OCI-LY1 (cell line): ENCODE data around the gene ASTN1.

Experiments used
- H2AFZ ChIP-seq: fragments of 200-600 bp; sonication (generic), shearing (Covaris generic); 2 replicates; pipeline ENCODE4 v1.6.0; 2014; ENCODE audit warnings: antibody characterized with exemption, mild to moderate bottlenecking, low read length
- H3F3A ChIP-seq: fragments of 200-600 bp; sonication (generic), shearing (Covaris generic); 2 replicates; pipeline ENCODE4 v1.6.0; 2014; ENCODE audit warnings: mild to moderate bottlenecking, antibody characterized with exemption, low read length, moderate library complexity; ENCODE audit not compliant: insufficient read depth
- H3K27ac ChIP-seq: fragments of 200-600 bp; sonication (generic); 2 replicates; pipeline ENCODE4 v1.5.1; 2014; ENCODE audit warnings: low read length, mixed run types, mild to moderate bottlenecking, low read depth; ENCODE audit not compliant: poor library complexity, severe bottlenecking
- H3K27me3 ChIP-seq: fragments of 200-600 bp; sonication (generic); 2 replicates; pipeline ENCODE4 v1.6.0; 2014; ENCODE audit warnings: antibody characterized with exemption, mild to moderate bottlenecking, low read length, moderate library complexity; ENCODE audit not compliant: insufficient read depth
- H3K36me3 ChIP-seq: fragments of 200-600 bp; sonication (generic); 2 replicates; pipeline ENCODE4 v1.6.1; 2014; ENCODE audit warnings: mild to moderate bottlenecking, antibody characterized with exemption, low read length, moderate library complexity, mixed read lengths; ENCODE audit not compliant: insufficient read depth
- H3K4me1 ChIP-seq: fragments of 200-600 bp; sonication (generic); 2 replicates; pipeline ENCODE4 v1.5.1; 2014; ENCODE audit warnings: mild to moderate bottlenecking, low read length, moderate library complexity; ENCODE audit not compliant: insufficient read depth, severe bottlenecking
- H3K4me2 ChIP-seq: fragments of 200-600 bp; sonication (generic), shearing (Covaris generic); 2 replicates; pipeline ENCODE4 v1.6.1; 2014; ENCODE audit warnings: low read length
- H3K4me3 ChIP-seq: fragments of 200-600 bp; sonication (generic); 2 replicates; pipeline ENCODE4 v1.5.1; 2014; ENCODE audit warnings: low read length, low read depth, mild to moderate bottlenecking, mixed read lengths; ENCODE audit not compliant: poor library complexity, severe bottlenecking
- H3K79me2 ChIP-seq: fragments of 200-600 bp; shearing (Covaris generic); 2 replicates; pipeline ENCODE4 v1.6.1; 2016; ENCODE audit warnings: mixed run types, low read length, mixed read lengths; ENCODE audit not compliant: insufficient read depth
- H3K9ac ChIP-seq: fragments of 200-600 bp; sonication (generic), shearing (Covaris generic); 2 replicates; pipeline ENCODE4 v1.6.1; 2014; ENCODE audit warnings: mild to moderate bottlenecking, low read length, mixed read lengths
- H3K9me2 ChIP-seq: fragments of 200-600 bp; sonication (generic), shearing (Covaris generic); 2 replicates; pipeline ENCODE4 v1.6.1; 2014; ENCODE audit warnings: low read depth, mild to moderate bottlenecking, low read length, mixed read lengths
- H3K9me3 ChIP-seq: fragments of 200-600 bp; shearing (Covaris generic); 2 replicates; pipeline ENCODE4 v1.6.1; 2014; ENCODE audit warnings: low read length, mixed read lengths
- H4K20me1 ChIP-seq: fragments of 200-600 bp; sonication (generic), shearing (Covaris generic); 2 replicates; pipeline ENCODE4 v1.6.0; 2016; ENCODE audit warnings: mild to moderate bottlenecking, low read length; ENCODE audit not compliant: insufficient read depth
- CTCF ChIP-seq: fragments of 200-600 bp; sonication (generic), shearing (Covaris generic); IDR thresholded peaks from 2 replicates; pipeline ENCODE4 v1.5.1; 2017; ENCODE audit warnings: mild to moderate bottlenecking, antibody characterized with exemption, low read length, moderate library complexity, mixed read lengths
- EZH2 ChIP-seq: fragments of 200-600 bp; sonication (generic), shearing (Covaris generic); IDR thresholded peaks from 2 replicates; pipeline ENCODE4 v1.8.0; 2017; ENCODE audit warnings: borderline replicate concordance, mixed run types, mild to moderate bottlenecking, antibody characterized with exemption, low read length, moderate library complexity, mixed read lengths

ASTN1 gene

GRCh38 chr1:176876966-176877515, 287.5 kb downstream of the ASTN1 start:
- H3K9me2 ChIP-seq: no peaks in the 10 kb centered on the region
- H3F3A ChIP-seq: no peaks in the 10 kb centered on the region
- H3K4me1 ChIP-seq: no peaks in the 10 kb centered on the region
- no peaks in the 10 kb centered on the region for H3K9me3 ChIP-seq
- H3K79me2 ChIP-seq: no peaks in the 10 kb centered on the region
- H3K27ac ChIP-seq: no peak overlapping the region
- H3K4me3 ChIP-seq: no peak overlapping the region
- no peaks in the 10 kb centered on the region for H4K20me1 ChIP-seq
- H3K9ac ChIP-seq: no peak overlapping the region
- no peak overlapping the region for H3K4me2 ChIP-seq
- no peaks in the 10 kb centered on the region for H3K36me3 ChIP-seq
- H3K27me3 ChIP-seq: no peaks in the 10 kb centered on the region
- no peak for TF ChIP-seq EZH2
- TF ChIP-seq CTCF: no peak
- no peak overlapping the region for H2AFZ ChIP-seq

GRCh38 chr1:176869577-176869976, 294.9 kb downstream of the ASTN1 start:
- H3K9me2 ChIP-seq: no peaks in the 10 kb centered on the region
- H3K36me3 ChIP-seq: no peaks in the 10 kb centered on the region
- no peaks in the 10 kb centered on the region for H3K4me1 ChIP-seq
- TF ChIP-seq CTCF: no peak
- TF ChIP-seq EZH2: no peak
- no peaks in the 10 kb centered on the region for H3K9me3 ChIP-seq
- H4K20me1 ChIP-seq: no peaks in the 10 kb centered on the region
- no peak overlapping the region for H3K27ac ChIP-seq
- no peak overlapping the region for H3K4me2 ChIP-seq
- H3F3A ChIP-seq: no peaks in the 10 kb centered on the region
- no peak overlapping the region for H3K9ac ChIP-seq
- no peaks in the 10 kb centered on the region for H3K27me3 ChIP-seq
- no peaks in the 10 kb centered on the region for H3K79me2 ChIP-seq
- H2AFZ ChIP-seq: no peak overlapping the region
- no peak overlapping the region for H3K4me3 ChIP-seq

- Histone ChIP-seq H2AFZ (no peak overlapping the region), H3K4me3 (no peak overlapping the region), H3K9ac (no peak overlapping the region)
These were observed 298.3 kb downstream of the ASTN1 start for GRCh38 chr1:176866011-176866714.

More at GRCh38 chr1:176866011-176866714, 298.3 kb downstream of the ASTN1 start:
- H3K4me2 ChIP-seq: no peak overlapping the region
- H3K79me2 ChIP-seq: no peaks in the 10 kb centered on the region
- H3K4me1 ChIP-seq: no peaks in the 10 kb centered on the region
- no peak overlapping the region for H3K27ac ChIP-seq
- no peaks in the 10 kb centered on the region for H3K9me3 ChIP-seq
- H4K20me1 ChIP-seq: no peaks in the 10 kb centered on the region
- no peaks in the 10 kb centered on the region for H3K36me3 ChIP-seq
- H3F3A ChIP-seq: no peaks in the 10 kb centered on the region
- H3K27me3 ChIP-seq: no peaks in the 10 kb centered on the region
- TF ChIP-seq EZH2: no peak
- no peak for TF ChIP-seq CTCF
- H3K9me2 ChIP-seq: no peaks in the 10 kb centered on the region
